ENCODE results near the gene LCP2.

GRCh38 chr5:170329524-170329923 is 31.9 kb upstream of the LCP2 start:
- TF ChIP-seq CTCF (IDR thresholded peaks at IDR 0.05; ENCODE audit: insufficient read depth, low read length) (no peak), SPI1 (IDR thresholded peaks at IDR 0.05; ENCODE audit: borderline replicate concordance, low read depth) (no peak)
